OCI-LY3 (cell line): Measurements from ENCODE around the gene RGS21.

ENCODE experiments used
- CTCF ChIP-seq: fragments of 200-600, 300-600 bp; sonication (generic); IDR thresholded peaks from 2 replicates; pipeline ENCODE4 v1.5.1; 2014; ENCODE audit warnings: antibody characterized with exemption, low read length, low read depth
- EZH2phosphoT487 ChIP-seq: fragments of 200-600 bp; shearing (Covaris generic); IDR thresholded peaks from 2 replicates; pipeline ENCODE4 v1.6.1; 2018; ENCODE audit warnings: antibody characterized with exemption, mixed run types, low read depth

DNA sequence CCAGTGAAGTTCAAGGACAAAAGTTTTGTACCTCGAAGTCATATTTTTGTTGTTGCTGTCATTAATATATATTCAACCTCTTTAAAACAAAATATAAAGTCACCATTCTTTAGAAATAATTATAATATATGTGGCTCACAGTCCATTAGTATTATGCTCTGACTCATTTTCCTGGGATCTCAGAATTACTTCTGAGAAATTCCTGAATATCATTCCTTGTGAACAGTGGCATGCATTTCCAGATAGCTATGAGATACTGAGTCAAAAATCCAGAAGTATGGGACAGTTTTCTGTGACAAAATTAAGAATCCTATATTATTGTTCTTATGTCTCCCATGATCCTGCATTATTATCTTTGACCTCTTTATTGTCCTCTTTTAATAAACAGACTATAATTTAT is 13.8 kb upstream of the RGS21 start:
- TF ChIP-seq CTCF, result no peak
- TF ChIP-seq EZH2phosphoT487, result no peak
